NCI-H146 treated with DMSO at 0.1 percent for 48 hours (cell line): ENCODE results near the gene GPR82.
"Not testable (repeated sequence)": the region's sequence is repeated elsewhere in the genome, so short reads cannot be mapped to it uniquely, and the experiment has no call there.

Source experiments
- DNase-seq: peaks from one replicate; lab custom pipeline; 2025; ENCODE audit not compliant: unreplicated experiment; lab: John Stamatoyannopoulos, UW

The GPR82 gene

GRCh38 chrX:41723826-41724225 lies at the start of gene GPR82:
TSS of gene GPR82 (plus strand) at chrX:41724181. CDS start at chrX:41727027, 2,846 bp downstream.
- no peak for DNase-seq

- DNase-seq = not testable (repeated sequence)
Measured at GRCh38 chrX:41676361-41676760, 47.6 kb upstream of the GPR82 start.

DNA sequence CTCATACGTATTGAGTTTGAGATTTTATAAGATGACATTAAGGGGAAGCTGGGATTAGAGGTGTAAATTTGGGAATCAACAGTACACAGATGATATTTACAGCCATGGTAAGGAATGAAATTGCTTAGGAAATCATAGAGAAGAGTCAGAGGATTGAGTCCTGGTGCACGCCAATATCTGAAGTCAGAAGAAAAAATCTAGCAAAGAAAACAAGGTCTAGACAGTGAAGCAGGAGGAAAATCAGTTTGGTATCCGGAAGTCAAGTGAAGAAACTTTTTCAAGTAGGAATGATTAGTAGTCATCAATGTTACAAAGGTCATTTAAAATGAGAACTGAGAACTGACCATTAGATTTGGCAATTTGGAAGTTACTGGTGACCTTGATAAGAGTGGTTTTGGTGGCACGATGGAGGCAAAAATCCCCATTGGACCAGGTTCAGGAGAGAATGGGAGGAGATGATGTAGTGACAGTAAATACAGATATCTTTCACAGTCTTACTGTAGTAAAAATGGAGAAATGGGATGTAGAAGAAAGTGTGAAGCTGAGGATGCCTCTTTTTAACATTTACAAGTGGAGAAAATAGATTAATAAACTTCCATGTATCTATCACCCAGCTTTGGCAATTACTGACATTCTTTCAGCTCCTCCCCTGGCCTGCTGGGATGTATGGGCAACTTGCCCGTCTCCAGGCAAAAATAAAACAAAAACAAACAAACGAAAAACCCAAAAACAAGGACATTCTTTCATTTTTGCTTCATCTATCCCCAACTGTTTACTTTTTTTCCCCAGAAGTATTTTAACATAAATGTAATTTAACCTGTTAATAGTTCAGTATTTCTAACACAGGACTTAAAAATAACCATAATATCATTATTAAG lies 46.6 kb upstream of the GPR82 start:
- no peak for DNase-seq

- DNase-seq = no peak
Measured at GRCh38 chrX:41684138-41684537, 39.8 kb upstream of the GPR82 start.

DNA sequence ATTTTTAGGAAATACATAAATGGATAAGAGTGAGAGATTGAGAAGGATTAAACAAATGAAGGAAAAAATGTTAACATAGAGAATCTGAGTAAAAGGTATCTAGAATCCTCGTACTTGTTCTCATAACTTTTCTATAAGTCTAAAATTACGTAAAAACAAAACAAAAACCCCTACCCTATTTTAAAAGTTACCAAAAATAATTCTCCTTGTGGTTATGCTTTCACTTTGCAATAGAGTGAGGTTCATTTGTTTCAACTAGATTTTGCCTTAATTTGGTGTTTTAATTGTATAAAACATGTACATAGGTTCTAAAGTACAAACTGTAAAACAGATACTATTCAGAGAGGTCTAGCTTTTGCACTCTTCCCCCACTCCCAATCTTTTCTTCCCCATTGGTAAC lies 39.0 kb upstream of the GPR82 start:
- no peak for DNase-seq

GRCh38 chrX:41686788-41687187 lies 37.2 kb upstream of the GPR82 start:
- no peak for DNase-seq

- no peak for DNase-seq
Measured at GRCh38 chrX:41688156-41688555, 35.8 kb upstream of the GPR82 start.

GRCh38 chrX:41688835-41689234 lies 35.1 kb upstream of the GPR82 start, which contains the start of gene GPR34:
TSS of gene GPR34 (plus strand) at chrX:41688973. CDS start at chrX:41695634, 6,661 bp downstream.
- no peak for DNase-seq

- no peak for DNase-seq
Measured at GRCh38 chrX:41689711-41690110, 34.3 kb upstream of the GPR82 start.

- no peak for DNase-seq
Measured at GRCh38 chrX:41692162-41692749, 31.7 kb upstream of the GPR82 start.

- no peak for DNase-seq
Measured at GRCh38 chrX:41693024-41693423, 31.0 kb upstream of the GPR82 start.

DNA sequence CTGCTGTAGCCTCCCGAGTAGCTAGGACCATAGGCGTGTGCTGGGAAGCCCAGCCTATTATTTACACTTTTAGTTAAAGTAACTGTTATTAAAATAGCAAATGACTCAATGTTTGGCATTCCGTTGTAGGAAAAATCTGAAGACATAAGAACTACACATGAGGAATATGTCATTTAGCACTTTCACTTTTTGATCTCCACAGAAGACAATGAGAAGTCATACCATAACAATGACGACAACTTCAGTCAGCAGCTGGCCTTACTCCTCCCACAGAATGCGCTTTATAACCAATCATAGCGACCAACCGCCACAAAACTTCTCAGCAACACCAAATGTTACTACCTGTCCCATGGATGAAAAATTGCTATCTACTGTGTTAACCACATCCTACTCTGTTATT lies 28.6 kb upstream of the GPR82 start:
- DNase-seq = no peak

DNA sequence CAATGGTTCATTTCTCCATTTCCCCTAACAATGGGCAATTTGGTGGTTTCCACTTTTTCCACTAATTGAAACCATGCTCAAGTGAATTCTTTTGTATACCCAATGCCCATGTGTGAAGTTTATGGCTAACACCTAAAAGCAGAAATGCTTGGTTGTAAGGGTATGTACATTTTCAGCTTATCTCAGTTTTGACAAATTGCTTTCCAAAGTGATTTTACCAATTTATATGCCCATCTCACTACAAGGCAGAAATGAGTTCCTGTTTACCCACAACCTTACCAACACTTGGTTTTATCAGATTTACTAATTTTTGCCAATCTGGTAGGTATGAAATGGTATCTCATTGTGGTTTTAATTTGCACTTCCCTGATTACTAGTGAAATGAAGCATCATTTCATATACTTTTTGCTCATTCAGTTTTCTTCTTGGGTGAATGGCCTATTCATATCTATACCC lies 20.4 kb upstream of the GPR82 start:
- no peak for DNase-seq

DNA sequence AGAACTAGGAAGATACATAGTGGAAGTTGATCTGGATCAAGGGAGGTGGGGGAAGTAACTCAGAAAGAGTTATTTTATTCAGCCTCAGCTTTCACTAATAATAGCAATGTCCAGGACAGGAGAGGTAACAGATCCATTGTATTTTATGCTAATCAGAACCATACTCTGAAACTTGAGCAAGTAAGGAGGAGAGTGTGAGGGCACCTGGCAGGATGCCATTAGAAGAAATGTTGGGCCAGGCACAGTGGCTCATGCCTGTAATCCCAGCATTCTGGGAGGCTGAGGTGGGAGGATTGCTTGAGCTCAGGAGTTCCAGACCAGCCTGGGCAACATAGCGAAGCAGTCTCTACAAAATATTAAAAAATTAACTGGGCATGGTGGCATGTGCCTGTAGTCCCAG lies 18.9 kb upstream of the GPR82 start:
- DNase-seq = no peak

DNA sequence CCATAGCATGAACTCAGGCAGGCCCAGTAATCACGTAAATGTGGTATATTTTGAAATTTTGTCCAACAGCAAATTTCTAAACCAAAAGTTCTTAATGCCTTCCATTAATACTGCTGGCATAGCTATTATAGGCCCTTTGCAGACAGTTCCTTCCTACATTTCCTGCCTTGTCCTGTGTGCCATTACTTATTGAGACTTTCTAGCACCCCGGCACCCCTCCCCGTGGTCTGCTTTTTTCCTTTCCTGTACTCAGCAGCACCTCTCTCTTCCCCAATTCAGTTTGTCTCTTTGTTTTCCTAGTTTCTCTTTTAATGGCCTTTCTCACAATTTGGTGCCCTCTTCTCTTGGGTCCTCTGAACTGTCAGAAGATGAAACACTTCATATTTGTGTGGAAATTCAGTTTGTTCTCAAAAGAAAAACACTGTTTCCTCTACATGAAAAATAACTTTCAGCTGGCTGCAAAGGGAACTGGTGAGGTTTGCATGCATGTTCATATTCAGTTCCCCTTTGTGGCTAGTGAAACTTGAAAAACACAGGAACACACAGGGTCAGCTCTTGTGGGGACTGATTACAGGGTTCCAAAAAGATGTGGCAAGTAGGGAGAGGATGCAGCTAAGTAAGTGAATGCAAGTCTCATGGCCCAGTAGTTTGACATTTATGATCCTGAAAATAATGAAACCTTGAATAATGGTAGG lies 18.2 kb upstream of the GPR82 start:
- DNase-seq = no peak

GRCh38 chrX:41707218-41707617 lies 16.8 kb upstream of the GPR82 start:
- no peak for DNase-seq

GRCh38 chrX:41708486-41708885 lies 15.5 kb upstream of the GPR82 start:
- no peak for DNase-seq

DNA sequence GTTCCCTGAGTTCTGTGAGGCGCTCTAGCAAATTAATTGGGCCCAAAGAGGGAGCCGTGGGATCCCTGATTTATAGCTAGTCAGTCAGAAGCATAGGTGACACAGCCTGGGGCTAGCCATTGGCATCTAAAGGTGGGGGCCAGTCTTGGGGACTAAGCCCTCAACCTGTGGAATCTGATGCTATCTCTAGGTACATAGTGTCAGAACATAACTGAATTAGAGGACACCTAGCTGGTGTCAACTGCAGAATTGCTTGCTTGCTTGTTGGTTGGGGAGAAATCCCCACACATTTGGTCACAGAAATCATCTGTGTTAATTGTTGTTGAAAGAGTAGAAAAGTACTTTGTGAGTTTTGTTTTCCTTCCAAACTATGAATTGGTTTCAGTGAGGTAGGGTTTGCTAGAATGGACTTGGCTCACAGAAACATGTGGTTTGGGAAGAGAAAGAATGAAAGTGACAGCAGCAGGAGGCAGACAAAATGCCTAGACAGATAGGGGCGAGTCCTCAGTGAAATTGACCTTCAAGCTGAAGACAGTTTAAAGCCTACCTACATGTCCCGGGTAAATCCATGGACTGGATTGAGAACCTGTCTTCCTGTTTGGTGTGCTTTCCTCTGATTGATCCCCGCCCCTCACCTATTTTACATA lies 12.8 kb upstream of the GPR82 start:
- no peak for DNase-seq

DNA sequence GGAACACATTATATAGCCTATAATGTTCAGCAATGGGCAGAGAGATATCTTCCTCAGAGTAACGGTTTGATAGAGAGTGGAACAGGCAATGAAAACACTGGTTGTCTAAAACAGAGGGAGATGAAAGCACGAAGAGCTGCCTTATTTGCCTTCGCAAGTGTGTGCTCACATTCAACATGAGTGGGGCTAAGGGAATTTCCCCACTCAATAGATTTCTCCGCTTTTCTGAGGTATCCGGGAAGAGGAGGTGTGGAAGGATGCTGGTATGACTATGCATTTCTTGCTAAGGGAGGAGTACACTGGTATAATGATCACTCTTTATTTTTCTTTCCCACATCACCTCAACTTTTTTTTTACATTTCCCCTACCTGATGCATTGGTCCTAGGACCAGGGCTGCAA lies 7.8 kb upstream of the GPR82 start:
- DNase-seq = no peak

DNA sequence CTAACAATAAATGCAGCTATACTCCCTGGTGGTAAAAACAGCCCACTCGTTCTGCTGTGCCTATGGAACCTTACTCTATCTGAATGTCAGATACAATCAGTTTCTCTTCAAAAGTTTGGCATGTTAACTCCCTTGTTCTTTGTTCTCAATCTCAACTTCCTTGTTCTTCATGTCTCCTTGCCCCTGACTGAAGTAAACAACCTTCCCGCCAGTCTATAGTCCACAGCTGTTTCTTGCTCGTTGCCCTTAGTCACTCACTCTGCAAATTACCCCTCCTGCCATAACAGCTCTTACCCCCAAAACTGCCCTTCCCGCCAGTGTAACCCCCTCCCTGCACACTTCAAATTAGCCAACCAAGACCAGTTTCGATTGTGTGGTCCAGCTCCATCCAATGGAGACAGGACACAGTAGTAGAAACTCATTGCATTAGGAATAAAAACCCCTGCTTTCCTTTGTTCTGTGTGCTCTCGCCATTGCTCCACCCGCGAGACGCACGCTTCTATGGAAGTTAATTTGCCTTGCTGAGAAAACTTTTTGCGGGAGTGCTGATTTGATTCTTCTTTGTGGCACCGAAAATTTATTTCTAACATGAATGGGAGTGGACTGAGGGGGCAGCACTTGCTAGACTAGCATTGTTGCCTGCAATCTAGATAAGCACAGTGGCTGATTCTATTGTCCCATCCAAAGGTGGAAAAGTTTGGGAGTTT lies 7.1 kb upstream of the GPR82 start:
- no peak for DNase-seq
